A549 (cell line): ENCODE results near the gene ZNF575. TPM values are rescaled to one million over a fixed set of nuclear protein-coding genes. Genes with fewer than 3 reads are reported as not detected.

Experiments used
- ATAC-seq, 2 experiments: fragments of 200-7000 bp in 1 of 2; fragments of >200 bp in 1 of 2; cut with Nextera tagmentation in 1 of 2; cut with Tn5 transposase in 1 of 2; 3 replicates each; pipeline versions ENCODE4 v1.8.0 to v1.9.1; 2018 to 2020; ENCODE audit warnings: mild to moderate bottlenecking in 1 of 2, moderate library complexity in 1 of 2
- CTCF ChIA-PET: fragments of 300-600 bp; sonication (Branson Sonifier 250); formaldehyde crosslinking; extraction: SDS; loops from one replicate; lab custom pipeline; 2021; ENCODE audit warnings: antibody characterized with exemption, inconsistent platforms; lab: Yijun Ruan, JAX
- POLR2A ChIA-PET: fragments of 350-600 bp; formaldehyde crosslinking; extraction: SDS; loops from one replicate; lab custom pipeline; 2021; ENCODE audit warnings: antibody characterized with exemption, inconsistent platforms; lab: Yijun Ruan, JAX
- DNase-seq, 2 experiments: peaks; one replicate each; pipeline versions ENCODE4 v3.0.0 to v3.0.0-alpha.2; 2011 to 2016; ENCODE audit warnings: low read depth in 1 of 2, low spot score in 1 of 2
- FAIRE-seq: peaks from 2 replicates; lab custom pipeline; 2011; peaks lifted over from hg19 to GRCh38; lab: Jason Lieb, UNC
- H3K27ac ChIP-seq, 2 experiments: fragments of >200 bp; sonication (Bioruptor Twin); formaldehyde crosslinking; 3 replicates each; pipeline ENCODE4 v1.5.1; 2016 to 2017
- H3K4me1 ChIP-seq: fragments of >200 bp; sonication (Bioruptor Twin); formaldehyde crosslinking; 3 replicates; pipeline ENCODE4 v1.6.1; 2016
- H3K4me2 ChIP-seq: fragments of >200 bp; sonication (Bioruptor Twin); formaldehyde crosslinking; 3 replicates; pipeline ENCODE4 v1.6.1; 2016
- H3K4me3 ChIP-seq: fragments of >200 bp; sonication (Bioruptor Twin); formaldehyde crosslinking; 3 replicates; pipeline ENCODE4 v1.5.1; 2016
- H3K9me3 ChIP-seq: fragments of >200 bp; sonication (Bioruptor Twin); formaldehyde crosslinking; 3 replicates; pipeline ENCODE4 v1.6.1; 2016
- BHLHE40 ChIP-seq: IDR thresholded peaks from 2 replicates; pipeline ENCODE4 v1.6.1; 2012; ENCODE audit warnings: low read depth, low read length, inconsistent platforms
- CBX8 ChIP-seq: fragments of 200-600 bp; sonication (generic); IDR thresholded peaks from 2 replicates; pipeline ENCODE4 v1.6.1; 2016
- CEBPB ChIP-seq, 2 experiments: fragments of >200 bp in 1 of 2; sonication (Bioruptor Twin) in 1 of 2; formaldehyde crosslinking in 1 of 2; IDR thresholded peaks; 2 replicates each; pipeline ENCODE4 v1.6.1; 2012 to 2016
- CHD4 ChIP-seq: fragments of 200-600 bp; sonication (generic); IDR thresholded peaks from 2 replicates; pipeline ENCODE4 v1.6.1; 2016; ENCODE audit warnings: antibody characterized with exemption, mild to moderate bottlenecking, borderline replicate concordance
- CTCF ChIP-seq: fragments of >200 bp; sonication (Bioruptor Twin); formaldehyde crosslinking; IDR thresholded peaks from 3 replicates; pipeline ENCODE4 v1.5.1; 2016
- E2F6 ChIP-seq: IDR thresholded peaks from 2 replicates; pipeline ENCODE4 v1.6.1; 2012; ENCODE audit warnings: low read depth, borderline replicate concordance
- EP300 ChIP-seq, 2 experiments: fragments of >200 bp; sonication (Bioruptor Twin); formaldehyde crosslinking; IDR thresholded peaks; 2 replicates in 1 of 2; 3 replicates in 1 of 2; pipeline ENCODE4 v1.6.1; 2016 to 2017
- FOSB ChIP-seq: fragments of 250-450 bp; sonication (Bioruptor Pico); IDR thresholded peaks from 2 replicates; pipeline ENCODE4 v1.5.0; 2020; ENCODE audit warnings: mild to moderate bottlenecking, moderate library complexity
- FOXS1 ChIP-seq: fragments of 250-450 bp; sonication (Bioruptor Pico); IDR thresholded peaks from 2 replicates; pipeline ENCODE4 v1.5.0; 2020; ENCODE audit warnings: mild to moderate bottlenecking, moderate library complexity
- HES2 ChIP-seq: fragments of >200 bp; sonication (Bioruptor Twin); formaldehyde crosslinking; IDR thresholded peaks from 2 replicates; pipeline ENCODE4 v1.6.1; 2016
- HOXA7 ChIP-seq: fragments of 250-450 bp; sonication (Bioruptor Pico); IDR thresholded peaks from 2 replicates; pipeline ENCODE4 v1.5.0; 2020; ENCODE audit warnings: mild to moderate bottlenecking, moderate library complexity
- HOXB13 ChIP-seq: fragments of 250-450 bp; sonication (Bioruptor Pico); IDR thresholded peaks from 2 replicates; pipeline ENCODE4 v1.5.0; 2020; ENCODE audit warnings: low read depth, mild to moderate bottlenecking, moderate library complexity
- HOXB5 ChIP-seq: fragments of 250-450 bp; sonication (Bioruptor Pico); IDR thresholded peaks from 2 replicates; pipeline ENCODE4 v1.5.0; 2020; ENCODE audit warnings: mild to moderate bottlenecking, moderate library complexity
- JUNB ChIP-seq: fragments of >200 bp; sonication (Bioruptor Twin); formaldehyde crosslinking; IDR thresholded peaks from 2 replicates; pipeline ENCODE4 v1.6.1; 2016
- MAFK ChIP-seq: fragments of 450-650 bp; IDR thresholded peaks from 2 replicates; pipeline ENCODE4 v1.6.1; 2014; ENCODE audit not compliant: partially characterized antibody
- MAZ ChIP-seq: fragments of 150-350 bp; IDR thresholded peaks from 2 replicates; pipeline ENCODE4 v1.6.1; 2014; ENCODE audit warnings: antibody characterized with exemption, low read depth, low read length, borderline replicate concordance
- MYC ChIP-seq: IDR thresholded peaks from 2 replicates; pipeline ENCODE4 v1.6.1; 2012; ENCODE audit warnings: mild to moderate bottlenecking, inconsistent platforms, low read length, improper control_type of control experiment, borderline replicate concordance
- NFE2L2 ChIP-seq: fragments of 150-350 bp; conservative IDR thresholded peaks from 2 replicates; pipeline ENCODE4 v1.6.1; 2014; ENCODE audit warnings: low read length
- NPAS2 ChIP-seq: fragments of 250-450 bp; sonication (Bioruptor Pico); IDR thresholded peaks from 2 replicates; pipeline ENCODE4 v1.8.0; 2022; ENCODE audit warnings: mild to moderate bottlenecking, moderate library complexity, borderline replicate concordance
- PBX3 ChIP-seq: IDR thresholded peaks from 2 replicates; pipeline ENCODE4 v1.6.1; 2012
- RAD21 ChIP-seq, 2 experiments: fragments of >200 bp in 1 of 2; sonication (Bioruptor Twin) in 1 of 2; formaldehyde crosslinking in 1 of 2; IDR thresholded peaks in 1 of 2; conservative IDR thresholded peaks in 1 of 2; 2 replicates in 1 of 2; 3 replicates in 1 of 2; pipeline ENCODE4 v1.6.1; 2012 to 2018; ENCODE audit warnings: inconsistent platforms in 1 of 2
- RCOR1 ChIP-seq: fragments of 150-350 bp; IDR thresholded peaks from 2 replicates; pipeline ENCODE4 v1.6.1; 2014; ENCODE audit warnings: antibody characterized with exemption, low read length, low read depth
- RNF2 ChIP-seq: fragments of 200-600 bp; sonication (generic); IDR thresholded peaks from 2 replicates; pipeline ENCODE4 v1.6.1; 2016; ENCODE audit warnings: low read depth, mild to moderate bottlenecking, antibody characterized with exemption, moderate library complexity, borderline replicate concordance
- SMC3 ChIP-seq: fragments of >200 bp; sonication (Bioruptor Twin); formaldehyde crosslinking; IDR thresholded peaks from 3 replicates; pipeline ENCODE4 v1.6.1; 2018; ENCODE audit warnings: inconsistent platforms
- ZNF302 ChIP-seq: fragments of 250-450 bp; sonication (Bioruptor Pico); IDR thresholded peaks from 2 replicates; pipeline ENCODE4 v1.9.0; 2021; ENCODE audit warnings: inconsistent platforms, mild to moderate bottlenecking, moderate library complexity
- WGBS: methylation state at CpG from one replicate; pipeline ENCODE4 v1.1.6; 2017; ENCODE audit errors: missing lambda C conversion rate; 5-methylcytosine and 5-hydroxymethylcytosine counted together
- polyA plus RNA-seq, 4 experiments: library from polyadenylated mRNA; depleted of rRNA in 3 of 4; stranded (reverse); fragments of >200 nt; fragmentation: RNase III in 1 of 4; extraction: RNeasy Plus Mini Kit Qiagen cat#74134 plus additional on column Dnase treatment in 1 of 4; gene quantifications; 2 replicates in 3 of 4; 3 replicates in 1 of 4; pipeline ENCODE4 v1.2.3, GENCODE V29; 2011 to 2017

The ZNF575 gene
- polyA plus RNA-seq, 2 of the 4 experiments (the other 2 are of a cell fraction): 0.09 to 1.5 TPM

- TF ChIP-seq RAD21 (conservative IDR thresholded peaks at IDR 0.05 in 1 of 2, IDR thresholded peaks at IDR 0.05 in 1 of 2) (no peak), HES2 (no peak), CTCF (no peak), CBX8 (no peak), EP300 (IDR thresholded peaks at IDR 0.05) (no peak), RNF2 (no peak), HOXB5 (CRISPR knock-in tag) (no peak), ZNF302 (CRISPR knock-in tag) (no peak)
These were observed 36.7 kb downstream of the ZNF575 start (continued) for GRCh38 chr19:43569657-43570056.

- CTCF ChIA-PET: interaction anchor here (0.6 to 10.2 kb wide), 8 partner anchors 9 to 265 kb away, joined by 3 to 69 read pairs (median 4); partner anchors contain the start of genes IRGQ and ZNF576
- peaks cover 5% of the 10 kb centered on the region; the same call in 1 of the 3 replicates for H3K4me1 ChIP-seq
- TF ChIP-seq RCOR1 (no peak), RAD21 (conservative IDR thresholded peaks at IDR 0.05 in 1 of 2, IDR thresholded peaks at IDR 0.05 in 1 of 2) (no peak), EP300 (IDR thresholded peaks at IDR 0.05) (no peak), ZNF302 (CRISPR knock-in tag) (no peak), HOXB13 (CRISPR knock-in tag) (no peak), CEBPB (IDR thresholded peaks at IDR 0.05) (no peak), PBX3 (no peak)
- TF ChIP-seq, all 56 proteins: peak for 0
- DNase-seq: no peak
- ATAC-seq: no peak
- 83% methylated on average over 5 of the region's 5 CpGs for WGBS
- no peak overlapping the region for H3K27ac ChIP-seq
- FAIRE-seq: no peak
- POLR2A ChIA-PET: no interaction called here
- H3K4me3 ChIP-seq: no peak overlapping the region
- no peak overlapping the region for H3K4me2 ChIP-seq
- no peaks in the 10 kb centered on the region for H3K9me3 ChIP-seq
These were observed 37.3 kb downstream of the ZNF575 start for GRCh38 chr19:43570174-43570791.

- DNase-seq (no peak), FAIRE-seq (no peak), ATAC-seq (no peak)
- Histone ChIP-seq H3K27ac (no peak overlapping the region), H3K4me1 (peaks cover 11% of the 10 kb centered on the region), H3K4me3 (no peak overlapping the region), H3K4me2 (no peak overlapping the region), H3K9me3 (no peaks in the 10 kb centered on the region)
- CTCF ChIA-PET: interaction anchor here (0.6 to 10.2 kb wide), 5 partner anchors 11 to 213 kb away, joined by 3 to 69 read pairs (median 6); no protein-coding TSS in a partner anchor
- 47% methylated on average over 3 of the region's 3 CpGs for WGBS
- TF ChIP-seq HOXA7 (CRISPR knock-in tag) (no peak), CHD4 (no peak), PBX3 (no peak), MAFK (no peak), NFE2L2 (no peak), RCOR1 (no peak), ZNF302 (CRISPR knock-in tag) (no peak), FOSB (CRISPR knock-in tag) (no peak), NPAS2 (CRISPR knock-in tag) (no peak), FOXS1 (CRISPR knock-in tag) (no peak), SMC3 (no peak), EP300 (IDR thresholded peaks at IDR 0.05) (no peak), E2F6 (no peak), BHLHE40 (no peak), JUNB (no peak), HES2 (no peak), MAZ (no peak), MYC (no peak)
- POLR2A ChIA-PET: no interaction called here
These were observed 39.2 kb downstream of the ZNF575 start for GRCh38 chr19:43572171-43572588.
